ENCODE measurements around the gene TSPYL4. TPM values are rescaled to one million over a fixed set of nuclear protein-coding genes. Genes with fewer than 3 reads are reported as not detected.

The TSPYL4 gene
- total and polyA plus RNA-seq, 3 experiments from 2014 or later = 9.4 to 19.9 (median 19.3) TPM

GRCh38 chr6:116208056-116208785, 45.7 kb downstream of the TSPYL4 start:
- Mint-ChIP-seq H3K4me1 (peaks cover 0 to 11% (median 0%) of the 10 kb centered on the region in 3 donors), H3K4me3 (no peak overlapping the region), H3K27ac (no peak overlapping the region), H3K27me3 (no peaks in the 10 kb centered on the region), H3K9me3 (no peaks in the 10 kb centered on the region), H3K36me3 (peaks cover 0 to 8% (median 0%) of the 10 kb centered on the region in 3 donors)
- no peak for DNase-seq
- no peaks in the 10 kb centered on the region for H3K27me3 ChIP-seq (ENCODE audit: insufficient read depth, low read length, poor library complexity, severe bottlenecking)
- H3K27ac ChIP-seq (ENCODE audit: low read depth, low read length) = no peak overlapping the region
- no peaks in the 10 kb centered on the region for H3K4me1 ChIP-seq (ENCODE audit: insufficient read depth, low read length)
- no peak overlapping the region for H3K4me3 ChIP-seq (ENCODE audit: low read length)
- H3K36me3 ChIP-seq (ENCODE audit: insufficient read depth, low read length) = no peaks in the 10 kb centered on the region
- H3K9me3 ChIP-seq (ENCODE audit: low read length) = no peaks in the 10 kb centered on the region
- CTCF ChIA-PET = interaction anchor here (2.8 kb wide), 1 partner anchor 10 kb away, joined by 8 read pairs; no protein-coding TSS in a partner anchor
- POLR2A ChIA-PET = no interaction called here

GRCh38 chr6:116206231-116206903, 47.5 kb downstream of the TSPYL4 start:
- no peaks in the 10 kb centered on the region for H3K9me3 Mint-ChIP-seq
- H3K4me1 Mint-ChIP-seq = peaks cover 0 to 11% (median 0%) of the 10 kb centered on the region in 3 donors
- no peak overlapping the region for H3K27ac Mint-ChIP-seq
- ChIA-PET CTCF (no interaction called here), POLR2A (no interaction called here)
- H3K27me3 Mint-ChIP-seq = no peaks in the 10 kb centered on the region
- H3K4me3 ChIP-seq (ENCODE audit: low read length) = no peak overlapping the region
- H3K4me3 Mint-ChIP-seq = no peak overlapping the region
- peaks cover 0 to 9% (median 0%) of the 10 kb centered on the region in 3 donors for H3K36me3 Mint-ChIP-seq
- no peak for DNase-seq
- no peaks in the 10 kb centered on the region for H3K36me3 ChIP-seq (ENCODE audit: insufficient read depth, low read length)
- H3K9me3 ChIP-seq (ENCODE audit: low read length) = no peaks in the 10 kb centered on the region
- H3K4me1 ChIP-seq (ENCODE audit: insufficient read depth, low read length) = no peaks in the 10 kb centered on the region
- H3K27me3 ChIP-seq (ENCODE audit: insufficient read depth, low read length, poor library complexity, severe bottlenecking) = no peaks in the 10 kb centered on the region
- H3K27ac ChIP-seq (ENCODE audit: low read depth, low read length) = no peak overlapping the region

GRCh38 chr6:116205281-116205680, 48.6 kb downstream of the TSPYL4 start:
- POLR2A ChIA-PET = no interaction called here
- Mint-ChIP-seq H3K27ac (no peak overlapping the region), H3K9me3 (no peaks in the 10 kb centered on the region), H3K4me3 (no peak overlapping the region), H3K36me3 (peaks cover 0 to 12% (median 5%) of the 10 kb centered on the region in 3 donors), H3K27me3 (no peaks in the 10 kb centered on the region), H3K4me1 (peaks cover 0 to 11% (median 0%) of the 10 kb centered on the region in 3 donors)
- no peaks in the 10 kb centered on the region for H3K9me3 ChIP-seq (ENCODE audit: low read length)
- no peaks in the 10 kb centered on the region for H3K36me3 ChIP-seq (ENCODE audit: insufficient read depth, low read length)
- no peak for DNase-seq
- H3K4me1 ChIP-seq (ENCODE audit: insufficient read depth, low read length) = no peaks in the 10 kb centered on the region
- H3K27me3 ChIP-seq (ENCODE audit: insufficient read depth, low read length, poor library complexity, severe bottlenecking) = no peaks in the 10 kb centered on the region
- no peak overlapping the region for H3K27ac ChIP-seq (ENCODE audit: low read depth, low read length)
- no peak overlapping the region for H3K4me3 ChIP-seq (ENCODE audit: low read length)
- CTCF ChIA-PET = no interaction called here

GRCh38 chr6:116201538-116201937, 52.3 kb downstream of the TSPYL4 start:
- Histone ChIP-seq H3K9me3 (ENCODE audit: low read length) (no peaks in the 10 kb centered on the region), H3K36me3 (ENCODE audit: insufficient read depth, low read length) (no peaks in the 10 kb centered on the region), H3K27me3 (ENCODE audit: insufficient read depth, low read length, poor library complexity, severe bottlenecking) (no peaks in the 10 kb centered on the region), H3K4me1 (ENCODE audit: insufficient read depth, low read length) (no peaks in the 10 kb centered on the region), H3K27ac (ENCODE audit: low read depth, low read length) (no peak overlapping the region), H3K4me3 (ENCODE audit: low read length) (no peak overlapping the region)
- ChIA-PET POLR2A (no interaction called here), CTCF (no interaction called here)
- Mint-ChIP-seq H3K27ac (peak overlapping the region in 1 of 8 donors; percentile 26), H3K4me1 (peaks cover 0 to 8% (median 3%) of the 10 kb centered on the region in 3 donors), H3K27me3 (no peaks in the 10 kb centered on the region), H3K4me3 (no peak overlapping the region), H3K9me3 (no peaks in the 10 kb centered on the region), H3K36me3 (peaks cover 0 to 19% (median 11%) of the 10 kb centered on the region in 3 donors)
- DNase-seq = no peak

GRCh38 chr6:116200619-116201249, 53.1 kb downstream of the TSPYL4 start:
- CTCF ChIA-PET = no interaction called here

More at GRCh38 chr6:116200619-116201249, 53.1 kb downstream of the TSPYL4 start:
- POLR2A ChIA-PET = no interaction called here
- H3K9me3 Mint-ChIP-seq = no peaks in the 10 kb centered on the region
- no peaks in the 10 kb centered on the region for H3K27me3 Mint-ChIP-seq
- DNase-seq = no peak
- no peak overlapping the region for H3K27ac ChIP-seq (ENCODE audit: low read depth, low read length)
- H3K4me1 Mint-ChIP-seq = peaks cover 0 to 5% (median 3%) of the 10 kb centered on the region in 3 donors
- peaks cover 0 to 16% (median 11%) of the 10 kb centered on the region in 3 donors for H3K36me3 Mint-ChIP-seq
- H3K27me3 ChIP-seq (ENCODE audit: insufficient read depth, low read length, poor library complexity, severe bottlenecking) = no peaks in the 10 kb centered on the region
- H3K36me3 ChIP-seq (ENCODE audit: insufficient read depth, low read length) = no peaks in the 10 kb centered on the region
- H3K4me1 ChIP-seq (ENCODE audit: insufficient read depth, low read length) = no peaks in the 10 kb centered on the region
- H3K4me3 Mint-ChIP-seq = no peak overlapping the region
- no peaks in the 10 kb centered on the region for H3K9me3 ChIP-seq (ENCODE audit: low read length)
- H3K27ac Mint-ChIP-seq = peak overlapping the region in 1 of 8 donors; percentile 44
- no peak overlapping the region for H3K4me3 ChIP-seq (ENCODE audit: low read length)

Other genes with a start within 250 kb of the TSPYL4 start
- gene FRK, start 193.2 kb downstream of the TSPYL4 start, total RNA-seq = under 1 TPM; 0.04 to 0.07 TPM
- not detected for gene FRK, start 193.2 kb downstream of the TSPYL4 start, polyA plus RNA-seq
- gene NT5DC1, start 153.2 kb downstream of the TSPYL4 start, total RNA-seq = 10 to 100 TPM; 46.3 to 47.6 TPM
- 57.1 TPM for gene NT5DC1, start 153.2 kb downstream of the TSPYL4 start, polyA plus RNA-seq
- gene COL10A1, start 127.9 kb downstream of the TSPYL4 start, total RNA-seq = not detected
- not detected for gene COL10A1, start 127.9 kb downstream of the TSPYL4 start, polyA plus RNA-seq
- gene TSPYL1, start 25.9 kb upstream of the TSPYL4 start, total RNA-seq = 10 to 100 TPM; 56.6 to 57.4 TPM
- gene TSPYL1, start 25.9 kb upstream of the TSPYL4 start, polyA plus RNA-seq = 50.5 TPM
- 1 to 10 TPM; 7.5 to 7.9 TPM for gene DSE, start 116.9 kb upstream of the TSPYL4 start, total RNA-seq
- 2.7 TPM for gene DSE, start 116.9 kb upstream of the TSPYL4 start, polyA plus RNA-seq
- 1 to 10 TPM; 1.7 to 2.2 TPM for gene CALHM6, start 207.3 kb upstream of the TSPYL4 start, total RNA-seq
- gene CALHM6, start 207.3 kb upstream of the TSPYL4 start, polyA plus RNA-seq = 10.9 TPM